HEK293 (cell line): ENCODE data around the gene CTH.

Experiments used
- CTCF ChIA-PET: fragments of 350-600 bp; formaldehyde crosslinking; extraction: SDS; loops from one replicate; lab custom pipeline; 2021; ENCODE audit warnings: antibody characterized with exemption; lab: Yijun Ruan, JAX
- POLR2A ChIA-PET: fragments of 300-600 bp; formaldehyde crosslinking; extraction: SDS; loops from one replicate; lab custom pipeline; 2020; ENCODE audit warnings: antibody characterized with exemption, inconsistent platforms; lab: Yijun Ruan, JAX
- H3K27ac ChIP-seq: fragments of 200-500 bp; sonication (Bioruptor generic); 2 replicates; pipeline ENCODE4 v1.5.1; 2014; ENCODE audit warnings: low read depth, low read length, control low read depth, inconsistent platforms; ENCODE audit errors: extremely low read depth
- H3K36me3 ChIP-seq, 2 experiments: fragments of 200-500 bp in 1 of 2; sonication (Bioruptor generic) in 1 of 2; 1 replicate in 1 of 2; 2 replicates in 1 of 2; pipeline ENCODE4 v1.5.1; 2014 to 2017; ENCODE audit warnings: inconsistent platforms in 2 of 2, low read length in 2 of 2; ENCODE audit not compliant: control insufficient read depth in 2 of 2, insufficient read depth in 1 of 2
- H3K4me1 ChIP-seq: fragments of 200-500 bp; sonication (Bioruptor generic); 2 replicates; pipeline ENCODE4 v1.5.1; 2014; ENCODE audit warnings: mild to moderate bottlenecking, low read length, inconsistent platforms; ENCODE audit not compliant: control insufficient read depth, insufficient read depth
- H3K4me3 ChIP-seq: 2 replicates; pipeline ENCODE4 v1.5.1; 2011; ENCODE audit warnings: low read depth, mild to moderate bottlenecking, control low read depth, low read length, moderate library complexity
- H3K9me3 ChIP-seq: fragments of 200-500 bp; sonication (Bioruptor generic); 2 replicates; pipeline ENCODE4 v1.5.1; 2014; ENCODE audit warnings: low read depth, low read length, inconsistent platforms; ENCODE audit not compliant: control insufficient read depth, insufficient read depth
- ATF2 ChIP-seq: fragments of 450-650 bp; formaldehyde crosslinking; IDR thresholded peaks from 2 replicates; pipeline ENCODE4 v1.5.1; 2016; ENCODE audit warnings: missing biosample characterization, missing genetic modification characterization, low read depth
- BCL6B ChIP-seq: fragments of 450-650 bp; formaldehyde crosslinking; IDR thresholded peaks from 2 replicates; pipeline ENCODE4 v1.5.1; 2017; ENCODE audit warnings: missing biosample characterization, missing genetic modification characterization
- FEZF1 ChIP-seq: fragments of 450-650 bp; formaldehyde crosslinking; IDR thresholded peaks from 2 replicates; pipeline ENCODE4 v1.5.1; 2016; ENCODE audit warnings: missing biosample characterization, missing genetic modification characterization
- HIC1 ChIP-seq: fragments of 450-650 bp; formaldehyde crosslinking; IDR thresholded peaks from 2 replicates; pipeline ENCODE4 v1.5.1; 2016; ENCODE audit warnings: missing biosample characterization, missing genetic modification characterization
- PRDM10 ChIP-seq: fragments of 450-650 bp; formaldehyde crosslinking; IDR thresholded peaks from 2 replicates; pipeline ENCODE4 v1.5.1; 2016; ENCODE audit warnings: missing biosample characterization, missing genetic modification characterization
- PRDM6 ChIP-seq: fragments of 450-650 bp; formaldehyde crosslinking; IDR thresholded peaks from 2 replicates; pipeline ENCODE4 v1.5.1; 2017; ENCODE audit warnings: missing biosample characterization, missing genetic modification characterization
- ZBTB1 ChIP-seq: fragments of 450-650 bp; formaldehyde crosslinking; IDR thresholded peaks from 2 replicates; pipeline ENCODE4 v1.5.1; 2016; ENCODE audit warnings: missing biosample characterization, missing genetic modification characterization
- ZNF19 ChIP-seq: fragments of 450-650 bp; formaldehyde crosslinking; IDR thresholded peaks from 2 replicates; pipeline ENCODE4; 2016; ENCODE audit warnings: missing biosample characterization, missing genetic modification characterization, low read depth
- ZNF488 ChIP-seq: fragments of 450-650 bp; formaldehyde crosslinking; IDR thresholded peaks from 2 replicates; pipeline ENCODE4 v1.5.1; 2016; ENCODE audit warnings: missing biosample characterization, missing genetic modification characterization
- ZNF510 ChIP-seq: fragments of 450-650 bp; formaldehyde crosslinking; IDR thresholded peaks from 2 replicates; pipeline ENCODE4 v1.5.1; 2018; ENCODE audit warnings: mild to moderate bottlenecking, missing genetic modification characterization, missing biosample characterization; ENCODE audit not compliant: insufficient replicate concordance
- ZNF548 ChIP-seq: fragments of 450-650 bp; formaldehyde crosslinking; IDR thresholded peaks from 2 replicates; pipeline ENCODE4 v1.5.1; 2016; ENCODE audit warnings: missing biosample characterization, missing genetic modification characterization
- ZNF629 ChIP-seq: fragments of 450-650 bp; formaldehyde crosslinking; IDR thresholded peaks from 2 replicates; pipeline ENCODE4 v1.5.1; 2017; ENCODE audit warnings: missing biosample characterization, missing genetic modification characterization
- ZNF677 ChIP-seq: fragments of 450-650 bp; IDR thresholded peaks from 2 replicates; pipeline ENCODE4 v1.5.0; 2018; ENCODE audit warnings: missing biosample characterization, mild to moderate bottlenecking, missing genetic modification characterization, moderate library complexity
- ZNF747 ChIP-seq: fragments of 450-650 bp; formaldehyde crosslinking; IDR thresholded peaks from 2 replicates; pipeline ENCODE4 v1.5.1; 2016; ENCODE audit warnings: missing biosample characterization, missing genetic modification characterization
- ZNF843 ChIP-seq: fragments of 450-650 bp; formaldehyde crosslinking; IDR thresholded peaks from 2 replicates; pipeline ENCODE4 v1.5.1; 2016; ENCODE audit warnings: missing biosample characterization, missing genetic modification characterization

The CTH gene

GRCh38 chr1:70426154-70427131 is 15.4 kb downstream of the CTH start:
- H3K4me1 ChIP-seq, result no peaks in the 10 kb centered on the region
- ChIA-PET CTCF (interaction anchor here (0.6 kb wide), 1 partner anchor 22 kb away, joined by 3 read pairs; no protein-coding TSS in a partner anchor), POLR2A (interaction anchor here (2.2 kb wide), 1 partner anchor 15 kb away, joined by 11 read pairs; the partner anchor contains the start of gene CTH)
- H3K4me3 ChIP-seq, result no peak overlapping the region
- TF ChIP-seq PRDM10 (tag by site-specific recombination) (peak; percentile 18; the same call in 1 of the 2 replicates), ZNF548 (tag by site-specific recombination) (no peak)
- no peak overlapping the region for H3K27ac ChIP-seq
- H3K36me3 ChIP-seq, result peaks cover 3 to 29% of the 10 kb centered on the region in 2 experiments; a peak in 2 of 3 replicates
- H3K9me3 ChIP-seq, result no peaks in the 10 kb centered on the region

- Histone ChIP-seq H3K27ac (no peak overlapping the region), H3K4me3 (no peak overlapping the region), H3K9me3 (no peaks in the 10 kb centered on the region), H3K36me3 (peaks cover 3 to 37% of the 10 kb centered on the region in 2 experiments), H3K4me1 (no peaks in the 10 kb centered on the region)
- ChIA-PET CTCF (no interaction called here), POLR2A (interaction anchor here (2.2 kb wide), 1 partner anchor 17 kb away, joined by 11 read pairs; the partner anchor contains the start of gene CTH)
- TF ChIP-seq ZNF747 (no peak), HIC1 (tag by site-specific recombination) (peak; percentile 47; the same call in 1 of the 2 replicates)
Observed at GRCh38 chr1:70427976-70428375, 16.9 kb downstream of the CTH start.

GRCh38 chr1:70429219-70429618 is 18.2 kb downstream of the CTH start:
- H3K9me3 ChIP-seq, result no peaks in the 10 kb centered on the region
- ChIA-PET CTCF (no interaction called here), POLR2A (no interaction called here)
- H3K27ac ChIP-seq, result no peak overlapping the region
- peaks cover 3 to 41% of the 10 kb centered on the region in 2 experiments for H3K36me3 ChIP-seq
- H3K4me1 ChIP-seq, result no peaks in the 10 kb centered on the region
- H3K4me3 ChIP-seq, result no peak overlapping the region
- TF ChIP-seq ZNF629 (tag by site-specific recombination) (peak; percentile 45; the same call in 1 of the 2 replicates), ZNF677 (tag by site-specific recombination) (no peak), ZNF488 (tag by site-specific recombination) (no peak), ZNF19 (tag by site-specific recombination) (no peak), ZBTB1 (tag by site-specific recombination) (no peak), ZNF843 (tag by site-specific recombination) (0 out of 2 replicates have a peak, but pooled peaks have one; percentile 15), FEZF1 (tag by site-specific recombination) (peak; percentile 73), ZNF510 (no peak), ATF2 (tag by site-specific recombination) (peak; percentile 7; the same call in 1 of the 2 replicates), BCL6B (tag by site-specific recombination) (peak; percentile 76), PRDM6 (tag by site-specific recombination) (peak; percentile 84)
